Activated T-helper 2 cell treated with anti-CD3 and anti-CD28 coated beads, Interferon-gamma antibody, Interleukin-2, Interleukin-4, amounts not matched to agents 10 μg/mL and 5 μg/mL and 100 μg/mL, durations not matched to agents 14 hours and 24 hours and 36 hours (primary cell): ENCODE data around the gene TAMALIN. TPM values are rescaled to one million over a fixed set of nuclear protein-coding genes. Genes with fewer than 3 reads are reported as not detected.

ENCODE experiments used
- DNase-seq: peaks from one replicate; pipeline ENCODE4 v3.0.0; 2021; ENCODE audit warnings: low spot score
- H3K27ac Mint-ChIP-seq: one replicate; pipeline ENCODE4 v1.8.0; 2021; ENCODE audit warnings: mixed read lengths
- H3K27me3 Mint-ChIP-seq: one replicate; pipeline ENCODE4 v1.8.0; 2021; ENCODE audit warnings: low read depth, mixed read lengths
- H3K36me3 Mint-ChIP-seq: one replicate; pipeline ENCODE4 v1.8.0; 2021; ENCODE audit warnings: low read depth, mixed read lengths
- H3K4me1 Mint-ChIP-seq: one replicate; pipeline ENCODE4 v1.8.0; 2021; ENCODE audit warnings: low read depth, mixed read lengths
- H3K4me3 Mint-ChIP-seq: one replicate; pipeline ENCODE4 v1.8.0; 2021; ENCODE audit warnings: low read depth, mild to moderate bottlenecking, moderate library complexity, mixed read lengths
- H3K9me3 Mint-ChIP-seq: one replicate; pipeline ENCODE4 v1.8.0; 2021; ENCODE audit warnings: mixed read lengths
- intact Hi-C: fragments of 100-400 bp; cut with micrococcal nuclease; formaldehyde crosslinking; loops from one replicate; pipeline ENCODE4 v1.15.1; 2023
- total RNA-seq: library from RNA; stranded (reverse); gene quantifications from 2 replicates; pipeline ENCODE4 v1.2.3, GENCODE V29; 2022

Gene TAMALIN
- total RNA-seq: 6.0 and 6.1 TPM in 2 replicates

- H3K27ac Mint-ChIP-seq: no peak within 1 kb of the TSS
Measured at GRCh38 chr12:52006726-52007157, at the start of gene TAMALIN. Gene TAMALIN, plus strand, starts transcription at chr12:52006946. Its CDS starts 74 bp downstream, at chr12:52007020.

GRCh38 chr12:51958542-51958941, 48.2 kb upstream of the TAMALIN start:
- H3K4me1 Mint-ChIP-seq: peaks cover 2% of the 10 kb centered on the region
- no peak for DNase-seq
- H3K27ac Mint-ChIP-seq: no peak overlapping the region
- no peaks in the 10 kb centered on the region for H3K9me3 Mint-ChIP-seq
- no peak overlapping the region for H3K4me3 Mint-ChIP-seq
- intact Hi-C loops: no loop called here
- peaks cover 52% of the 10 kb centered on the region for H3K27me3 Mint-ChIP-seq
- no peaks in the 10 kb centered on the region for H3K36me3 Mint-ChIP-seq

More at GRCh38 chr12:52006726-52007157, at the start of gene TAMALIN:
- H3K4me3 Mint-ChIP-seq: peak within 1 kb of the TSS; percentile 72
- peaks cover 47% of the 10 kb centered on the region for H3K27me3 Mint-ChIP-seq
- peak; percentile 53 for DNase-seq
- intact Hi-C loops: loop anchor here (1.0 kb wide), 1 partner anchor 17 kb away; no protein-coding TSS in a partner anchor
- no peaks in the 10 kb centered on the region for H3K9me3 Mint-ChIP-seq
- peaks cover 10% of the 10 kb centered on the region for H3K4me1 Mint-ChIP-seq
- H3K36me3 Mint-ChIP-seq: no peaks in the 10 kb centered on the region

- H3K36me3 Mint-ChIP-seq: no peaks in the 10 kb centered on the region
- no peak overlapping the region for H3K4me3 Mint-ChIP-seq
- no peak for DNase-seq
- H3K27ac Mint-ChIP-seq: no peak overlapping the region
- H3K9me3 Mint-ChIP-seq: no peaks in the 10 kb centered on the region
- intact Hi-C loops: no loop called here
- peaks cover 1% of the 10 kb centered on the region for H3K4me1 Mint-ChIP-seq
- H3K27me3 Mint-ChIP-seq: peaks cover 50% of the 10 kb centered on the region
Measured at GRCh38 chr12:51959211-51959610, 47.5 kb upstream of the TAMALIN start.

- intact Hi-C loops: no loop called here
- no peaks in the 10 kb centered on the region for H3K4me1 Mint-ChIP-seq
- no peak overlapping the region for H3K4me3 Mint-ChIP-seq
- no peaks in the 10 kb centered on the region for H3K36me3 Mint-ChIP-seq
- peaks cover 51% of the 10 kb centered on the region for H3K27me3 Mint-ChIP-seq
- no peaks in the 10 kb centered on the region for H3K9me3 Mint-ChIP-seq
- no peak overlapping the region for H3K27ac Mint-ChIP-seq
- DNase-seq: no peak
Measured at GRCh38 chr12:51959921-51960320, 46.8 kb upstream of the TAMALIN start.

GRCh38 chr12:51960488-51960887, 46.3 kb upstream of the TAMALIN start:
- H3K4me3 Mint-ChIP-seq: no peak overlapping the region
- intact Hi-C loops: no loop called here
- H3K36me3 Mint-ChIP-seq: no peaks in the 10 kb centered on the region
- no peaks in the 10 kb centered on the region for H3K4me1 Mint-ChIP-seq
- H3K9me3 Mint-ChIP-seq: no peaks in the 10 kb centered on the region
- DNase-seq: no peak
- H3K27me3 Mint-ChIP-seq: peaks cover 52% of the 10 kb centered on the region
- H3K27ac Mint-ChIP-seq: no peak overlapping the region

- Mint-ChIP-seq H3K4me3 (no peak overlapping the region), H3K27me3 (peaks cover 52% of the 10 kb centered on the region), H3K27ac (no peak overlapping the region), H3K4me1 (no peaks in the 10 kb centered on the region), H3K9me3 (no peaks in the 10 kb centered on the region), H3K36me3 (no peaks in the 10 kb centered on the region)
- intact Hi-C loops: no loop called here
- DNase-seq: no peak
Measured at GRCh38 chr12:51960890-51961289, 45.9 kb upstream of the TAMALIN start.

- Mint-ChIP-seq H3K27ac (no peak overlapping the region), H3K36me3 (no peaks in the 10 kb centered on the region), H3K27me3 (peaks cover 54% of the 10 kb centered on the region), H3K4me3 (no peak overlapping the region), H3K9me3 (no peaks in the 10 kb centered on the region), H3K4me1 (no peaks in the 10 kb centered on the region)
- intact Hi-C loops: no loop called here
- no peak for DNase-seq
Measured at GRCh38 chr12:51961834-51962233, 44.9 kb upstream of the TAMALIN start.

- intact Hi-C loops: no loop called here
- Mint-ChIP-seq H3K36me3 (no peaks in the 10 kb centered on the region), H3K9me3 (no peaks in the 10 kb centered on the region), H3K4me1 (no peaks in the 10 kb centered on the region), H3K4me3 (no peak overlapping the region), H3K27me3 (peaks cover 57% of the 10 kb centered on the region), H3K27ac (no peak overlapping the region)
- DNase-seq: no peak
Measured at GRCh38 chr12:51962737-51963136, 44.0 kb upstream of the TAMALIN start.

GRCh38 chr12:51963477-51963876, 43.3 kb upstream of the TAMALIN start:
- no peaks in the 10 kb centered on the region for H3K36me3 Mint-ChIP-seq
- no peaks in the 10 kb centered on the region for H3K9me3 Mint-ChIP-seq

GRCh38 chr12:51969643-51970042, 37.1 kb upstream of the TAMALIN start:
- Mint-ChIP-seq H3K27me3 (peaks cover 49% of the 10 kb centered on the region), H3K36me3 (no peaks in the 10 kb centered on the region), H3K4me1 (peaks cover 44% of the 10 kb centered on the region), H3K27ac (no peak overlapping the region), H3K9me3 (no peaks in the 10 kb centered on the region), H3K4me3 (no peak overlapping the region)
- no peak for DNase-seq
- intact Hi-C loops: loop anchor here (5.0 kb wide), 2 partner anchors 53 to 142 kb away; no protein-coding TSS in a partner anchor

More at GRCh38 chr12:51963477-51963876, 43.3 kb upstream of the TAMALIN start:
- no peak overlapping the region for H3K27ac Mint-ChIP-seq
- peaks cover 60% of the 10 kb centered on the region for H3K27me3 Mint-ChIP-seq
- H3K4me1 Mint-ChIP-seq: no peaks in the 10 kb centered on the region
- DNase-seq: no peak
- intact Hi-C loops: no loop called here
- H3K4me3 Mint-ChIP-seq: no peak overlapping the region

- H3K4me3 Mint-ChIP-seq: peak overlapping the region; percentile 55
- peak; percentile 44 for DNase-seq
- peaks cover 43% of the 10 kb centered on the region for H3K27me3 Mint-ChIP-seq
- no peaks in the 10 kb centered on the region for H3K9me3 Mint-ChIP-seq
- H3K27ac Mint-ChIP-seq: peak overlapping the region; percentile 38
- intact Hi-C loops: loop anchor here (1.0 to 5.0 kb wide), 3 partner anchors 20 to 144 kb away; partner anchors contain the start of gene ACVR1B
- H3K4me1 Mint-ChIP-seq: peaks cover 57% of the 10 kb centered on the region
- no peaks in the 10 kb centered on the region for H3K36me3 Mint-ChIP-seq
Measured at GRCh38 chr12:51970904-51971646, 35.7 kb upstream of the TAMALIN start.

GRCh38 chr12:51971679-51972421, 34.9 kb upstream of the TAMALIN start:
- DNase-seq: no peak
- intact Hi-C loops: loop anchor here (1.0 to 5.0 kb wide), 5 partner anchors 21 to 603 kb away; partner anchors contain the start of gene ACVR1B
- Mint-ChIP-seq H3K27ac (peak overlapping the region; percentile 59), H3K4me3 (peak overlapping the region; percentile 70), H3K36me3 (peaks cover 6% of the 10 kb centered on the region), H3K4me1 (peaks cover 65% of the 10 kb centered on the region), H3K27me3 (peaks cover 47% of the 10 kb centered on the region), H3K9me3 (no peaks in the 10 kb centered on the region)

- DNase-seq: no peak
- H3K4me3 Mint-ChIP-seq: peak overlapping the region; percentile 3
- H3K9me3 Mint-ChIP-seq: no peaks in the 10 kb centered on the region
- no peak overlapping the region for H3K27ac Mint-ChIP-seq
- peaks cover 67% of the 10 kb centered on the region for H3K4me1 Mint-ChIP-seq
- intact Hi-C loops: loop anchor here (1.0 to 5.0 kb wide), 4 partner anchors 46 to 603 kb away; no protein-coding TSS in a partner anchor
- H3K27me3 Mint-ChIP-seq: peaks cover 49% of the 10 kb centered on the region
- peaks cover 7% of the 10 kb centered on the region for H3K36me3 Mint-ChIP-seq
Measured at GRCh38 chr12:51972422-51972812, 34.3 kb upstream of the TAMALIN start.
